Lung (tissue), 12 donors: ENCODE measurements around the gene CCNQ. TPM values are rescaled to one million over a fixed set of nuclear protein-coding genes. Genes with fewer than 3 reads are reported as not detected.

ENCODE experiments used
- ATAC-seq: fragments of 200-7000 bp; cut with Tn5 transposase; one replicate; pipeline ENCODE4 v1.9.1; 2020; ENCODE audit warnings: moderate number of reproducible peaks; ENCODE audit not compliant: insufficient read depth, low FRiP score
- DNase-seq, 3 donors: peaks; one replicate each; pipeline ENCODE4 v3.0.0-alpha.2; 2013 to 2017
- H3K27ac ChIP-seq, 2 donors: one replicate each; pipeline ENCODE4 v1.5.1; 2013; ENCODE audit warnings: mild to moderate bottlenecking in 2 of 2, moderate library complexity in 2 of 2, control low read depth in 1 of 2, inconsistent platforms in 1 of 2, low read depth in 1 of 2, low read length in 1 of 2
- H3K27me3 ChIP-seq, 3 donors: one replicate each; pipeline ENCODE4 v1.5.1; 2013; ENCODE audit warnings: low read length in 2 of 3; ENCODE audit not compliant: control insufficient read depth in 3 of 3, insufficient read depth in 3 of 3
- H3K36me3 ChIP-seq, 4 donors: one replicate each; pipeline ENCODE4 v1.5.1; 2013; ENCODE audit warnings: low read length in 4 of 4, mild to moderate bottlenecking in 1 of 4, moderate library complexity in 1 of 4; ENCODE audit not compliant: control insufficient read depth in 4 of 4, insufficient read depth in 4 of 4
- H3K4me1 ChIP-seq, 5 donors: one replicate each; pipeline ENCODE4 v1.5.1; 2013; ENCODE audit warnings: low read length in 5 of 5, mild to moderate bottlenecking in 2 of 5, moderate library complexity in 1 of 5; ENCODE audit not compliant: control insufficient read depth in 5 of 5, insufficient read depth in 5 of 5
- H3K4me3 ChIP-seq: one replicate; pipeline ENCODE4 v1.5.1; 2013; ENCODE audit warnings: mild to moderate bottlenecking, control low read depth, moderate library complexity
- H3K9ac ChIP-seq, 2 donors: one replicate each; pipeline ENCODE4 v1.5.1; 2013; ENCODE audit warnings: low read length in 2 of 2, control low read depth in 1 of 2; ENCODE audit not compliant: insufficient read depth in 1 of 2
- H3K9me3 ChIP-seq, 4 donors: one replicate each; pipeline ENCODE4 v1.5.1; 2013; ENCODE audit warnings: low read length in 3 of 4, mild to moderate bottlenecking in 1 of 4, moderate library complexity in 1 of 4; ENCODE audit not compliant: control insufficient read depth in 4 of 4, insufficient read depth in 3 of 4
- CTCF ChIP-seq: IDR thresholded peaks from 2 replicates; pipeline ENCODE4 v1.5.1; 2012; ENCODE audit warnings: mild to moderate bottlenecking; ENCODE audit errors: control extremely low read depth, extremely low read depth
- WGBS, 2 donors: extraction: QIAGEN DNeasy Blood & Tissue Kit; methylation state at CpG; one replicate each; pipeline ENCODE4 v1.1.7; 2013; 5-methylcytosine and 5-hydroxymethylcytosine counted together
- polyA plus RNA-seq, 2 donors: library from polyadenylated mRNA; stranded (reverse); fragments of 200-250 nt; gene quantifications; one replicate each; pipeline ENCODE4 v1.2.1, GENCODE V29; 2013
- total RNA-seq, 2 donors: library from RNA; depleted of rRNA in 1 of 2; stranded (reverse); fragments of >200 nt in 1 of 2; gene quantifications; one replicate each; pipeline ENCODE4 v1.2.1, GENCODE V29; 2014 to 2021
- donor health status: control.
- donor health status: control.
- donor health status: Bipolar disorder and iron deficiency.
- donor health status: healthy.
- donor health status: DM: yes; HTN: yes; CAD: no.

The CCNQ gene
- total and polyA plus RNA-seq, 4 donors, result 14.2 to 46.4 (median 24.9) TPM

GRCh38 chrX:153639177-153640044 is 40.5 kb upstream of the CCNQ start:
- TF ChIP-seq CTCF, result no peak
- Histone ChIP-seq H3K9ac (no peak overlapping the region), H3K4me1 (peaks cover 2 to 10% (median 3%) of the 10 kb centered on the region in 5 donors), H3K27ac (no peak overlapping the region), H3K27me3 (peaks cover 7 to 25% (median 16%) of the 10 kb centered on the region in 3 donors), H3K36me3 (no peaks in the 10 kb centered on the region), H3K9me3 (peaks cover 0 to 6% (median 0%) of the 10 kb centered on the region in 4 donors), H3K4me3 (no peak overlapping the region)
- WGBS, 2 donors, result 79 to 83% methylated on average over 18 to 28 of the region's 28 CpGs
- no peak for DNase-seq
- ATAC-seq, result no peak

GRCh38 chrX:153638436-153639176 is 39.7 kb upstream of the CCNQ start:
- no peak overlapping the region for H3K9ac ChIP-seq
- peaks cover 3 to 9% (median 4%) of the 10 kb centered on the region in 5 donors for H3K4me1 ChIP-seq
- no peak overlapping the region for H3K27ac ChIP-seq
- peaks cover 4 to 21% (median 12%) of the 10 kb centered on the region in 3 donors for H3K27me3 ChIP-seq
- WGBS, 2 donors, result 75 to 79% methylated on average over 4 to 20 of the region's 20 CpGs
- TF ChIP-seq CTCF, result no peak
- DNase-seq, result peak in 1 of 3 donors; percentile 8
- no peaks in the 10 kb centered on the region for H3K36me3 ChIP-seq
- H3K9me3 ChIP-seq, result peaks cover 0 to 5% (median 0%) of the 10 kb centered on the region in 4 donors
- no peak for ATAC-seq
- H3K4me3 ChIP-seq, result no peak overlapping the region

GRCh38 chrX:153638041-153638371 is 39.1 kb upstream of the CCNQ start:
- no peak overlapping the region for H3K27ac ChIP-seq
- peaks cover 3 to 9% (median 4%) of the 10 kb centered on the region in 5 donors for H3K4me1 ChIP-seq
- no peak overlapping the region for H3K4me3 ChIP-seq
- H3K36me3 ChIP-seq, result no peaks in the 10 kb centered on the region
- H3K27me3 ChIP-seq, result peaks cover 3 to 15% (median 6%) of the 10 kb centered on the region in 3 donors
- no peak overlapping the region for H3K9ac ChIP-seq
- peaks cover 0 to 5% (median 0%) of the 10 kb centered on the region in 4 donors for H3K9me3 ChIP-seq
- no peak for TF ChIP-seq CTCF
- ATAC-seq (no peak), DNase-seq (no peak)
- 82 to 94% methylated on average over 5 to 6 of the region's 6 CpGs for WGBS, 2 donors
